ENCODE data around the gene PEMT. TPM values are rescaled to one million over a fixed set of nuclear protein-coding genes. Genes with fewer than 3 reads are reported as not detected.
A peak's percentile ranks its signal among the peaks of the same experiment; 100 is the strongest.

Gene PEMT
- total RNA-seq, 3 donors from 2014 or later (not counting 1 experiment from before 2014, with no cell fraction given), result 10.3 to 13.6 (median 12.6) TPM

- Mint-ChIP-seq H3K27ac (no peak overlapping the region), H3K9me3 (no peaks in the 10 kb centered on the region), H3K27me3 (ENCODE audit: low read depth in 2 of 2) (peaks cover 5 to 10% of the 10 kb centered on the region in 2 donors), H3K4me3 (peak overlapping the region; percentile 9), H3K4me1 (peaks cover 6 to 16% of the 10 kb centered on the region in 2 donors), H3K36me3 (no peaks in the 10 kb centered on the region)
- Histone ChIP-seq H3K36me3 (ENCODE audit: control insufficient read depth, insufficient read depth, low read length) (no peaks in the 10 kb centered on the region), H3K4me3 (ENCODE audit: low read length) (no peak overlapping the region), H3K27me3 (ENCODE audit: control insufficient read depth, insufficient read depth, low read length) (peaks cover 6% of the 10 kb centered on the region), H3K27ac (ENCODE audit: low read length) (no peak overlapping the region), H3K4me1 (ENCODE audit: control insufficient read depth, insufficient read depth, low read length) (peaks cover 19% of the 10 kb centered on the region), H3K9me3 (ENCODE audit: control insufficient read depth, insufficient read depth, low read length) (no peaks in the 10 kb centered on the region)
- WGBS (ENCODE audit: insufficient coverage), result 89% methylated on average over 16 of the region's 16 CpGs
- intact Hi-C loops (cut with micrococcal nuclease), result no loop called here
- no peak for DNase-seq
- ATAC-seq, result no peak
- no peak for TF ChIP-seq CTCF (IDR thresholded peaks at IDR 0.05)
Observed at GRCh38 chr17:17498606-17499301, 92.8 kb downstream of the PEMT start.

GRCh38 chr17:17497845-17498520, 93.5 kb downstream of the PEMT start:
- Mint-ChIP-seq H3K9me3 (no peaks in the 10 kb centered on the region), H3K4me1 (peaks cover 6 to 16% of the 10 kb centered on the region in 2 donors), H3K27ac (no peak overlapping the region), H3K36me3 (no peaks in the 10 kb centered on the region), H3K4me3 (no peak overlapping the region), H3K27me3 (ENCODE audit: low read depth in 2 of 2) (peaks cover 5 to 10% of the 10 kb centered on the region in 2 donors)
- peaks cover 6% of the 10 kb centered on the region for H3K27me3 ChIP-seq (ENCODE audit: control insufficient read depth, insufficient read depth, low read length)
- intact Hi-C loops (cut with micrococcal nuclease), result loop anchor here (1.0 kb wide), 1 partner anchor 144 kb away; no protein-coding TSS in a partner anchor
- no peak for DNase-seq
- no peak overlapping the region for H3K27ac ChIP-seq (ENCODE audit: low read length)
- no peaks in the 10 kb centered on the region for H3K9me3 ChIP-seq (ENCODE audit: control insufficient read depth, insufficient read depth, low read length)
- no peak overlapping the region for H3K4me3 ChIP-seq (ENCODE audit: low read length)
- H3K36me3 ChIP-seq (ENCODE audit: control insufficient read depth, insufficient read depth, low read length), result no peaks in the 10 kb centered on the region
- TF ChIP-seq CTCF (IDR thresholded peaks at IDR 0.05), result no peak
- WGBS (ENCODE audit: insufficient coverage), result 95% methylated on average over 10 of the region's 10 CpGs
- ATAC-seq, result no peak
- H3K4me1 ChIP-seq (ENCODE audit: control insufficient read depth, insufficient read depth, low read length), result peaks cover 19% of the 10 kb centered on the region

GRCh38 chr17:17497065-17497844, 94.3 kb downstream of the PEMT start:
- H3K36me3 ChIP-seq (ENCODE audit: control insufficient read depth, insufficient read depth, low read length), result peaks cover 3% of the 10 kb centered on the region
- intact Hi-C loops (cut with micrococcal nuclease), result loop anchor here (1.0 kb wide), 1 partner anchor 145 kb away; no protein-coding TSS in a partner anchor
- H3K27ac Mint-ChIP-seq, result no peak overlapping the region
- peaks cover 19% of the 10 kb centered on the region for H3K4me1 ChIP-seq (ENCODE audit: control insufficient read depth, insufficient read depth, low read length)
- TF ChIP-seq CTCF (IDR thresholded peaks at IDR 0.05), result peak; percentile 60
- DNase-seq, result peak in 1 of 2 donors; percentile 20
- no peak overlapping the region for H3K4me3 ChIP-seq (ENCODE audit: low read length)
- WGBS (ENCODE audit: insufficient coverage), result 43% methylated on average over 19 of the region's 19 CpGs
- peaks cover 6 to 16% of the 10 kb centered on the region in 2 donors for H3K4me1 Mint-ChIP-seq
- H3K9me3 Mint-ChIP-seq, result no peaks in the 10 kb centered on the region
- no peaks in the 10 kb centered on the region for H3K9me3 ChIP-seq (ENCODE audit: control insufficient read depth, insufficient read depth, low read length)
- peaks cover 6% of the 10 kb centered on the region for H3K27me3 ChIP-seq (ENCODE audit: control insufficient read depth, insufficient read depth, low read length)
- no peak for ATAC-seq
- peaks cover 5 to 10% of the 10 kb centered on the region in 2 donors for H3K27me3 Mint-ChIP-seq (ENCODE audit: low read depth in 2 of 2)
- no peak overlapping the region for H3K27ac ChIP-seq (ENCODE audit: low read length)
- no peaks in the 10 kb centered on the region for H3K36me3 Mint-ChIP-seq
- peak overlapping the region; percentile 52 for H3K4me3 Mint-ChIP-seq

Measured in natural killer cell (primary cell).